ENCODE measurements around the gene P2RX2. TPM values are rescaled to one million over a fixed set of nuclear protein-coding genes. Genes with fewer than 3 reads are reported as not detected.

The P2RX2 gene
- total RNA-seq, 4 donors from 2014 or later, result not detected

DNA sequence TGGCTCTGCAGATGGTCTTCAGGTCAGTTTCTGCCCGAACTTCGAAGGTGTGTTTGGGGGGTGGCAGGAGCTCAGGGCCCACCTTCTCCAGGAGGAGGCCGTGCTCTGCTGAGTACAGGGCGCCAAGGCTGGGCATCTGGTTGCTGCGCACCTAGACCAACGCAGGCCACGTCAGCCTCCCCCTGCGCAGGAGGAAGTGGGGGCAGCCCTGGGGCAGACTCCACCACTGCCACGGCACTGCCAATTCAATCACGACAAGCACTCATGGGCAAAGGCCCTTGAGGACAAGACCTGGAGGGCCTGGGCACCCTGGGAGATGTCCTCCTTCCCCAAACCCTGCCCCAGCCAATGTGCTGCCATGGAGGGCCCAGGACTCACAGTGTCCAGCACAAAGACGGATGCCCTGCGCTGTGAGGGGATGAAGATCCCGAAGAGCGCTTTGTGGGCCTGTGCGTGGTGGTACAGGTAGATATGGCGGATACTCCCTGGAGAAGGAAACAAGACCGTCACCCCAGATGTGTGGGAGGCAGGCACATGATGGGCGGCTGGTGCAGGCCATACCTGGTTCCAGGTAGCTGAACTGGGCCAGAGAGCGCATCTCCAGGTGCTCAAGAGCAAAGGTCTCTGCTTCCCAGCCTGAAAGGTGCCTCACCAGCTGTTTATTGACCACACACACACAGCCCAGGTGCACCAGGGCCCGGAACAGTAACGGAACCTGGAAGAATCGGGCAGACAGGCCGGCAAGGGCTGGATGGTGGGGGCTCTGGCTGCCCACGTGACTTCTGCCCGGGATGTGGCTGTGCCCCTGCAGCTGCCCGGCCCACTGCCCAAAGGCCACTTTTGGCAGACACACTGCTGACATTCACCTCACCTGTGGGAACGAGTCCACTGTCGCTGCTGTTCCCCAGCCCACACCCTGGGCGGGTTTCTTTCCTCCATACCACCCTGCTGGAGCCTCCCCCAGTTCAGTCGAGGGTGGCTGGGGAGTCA is 24.6 kb downstream of the P2RX2 start:
- 94 to 95% methylated on average over 21 to 27 of the region's 30 CpGs for WGBS, 2 donors
- peaks cover 0 to 84% (median 12%) of the 10 kb centered on the region in 3 donors for H3K36me3 ChIP-seq
- no peak overlapping the region for H3K27ac ChIP-seq
- no peaks in the 10 kb centered on the region for H3K9me3 ChIP-seq
- no peak overlapping the region for H3K4me3 ChIP-seq
- TF ChIP-seq POLR2A (IDR thresholded peaks at IDR 0.05) (no peak), EP300 (IDR thresholded peaks at IDR 0.05) (no peak)
- TF ChIP-seq, protein P1, sequence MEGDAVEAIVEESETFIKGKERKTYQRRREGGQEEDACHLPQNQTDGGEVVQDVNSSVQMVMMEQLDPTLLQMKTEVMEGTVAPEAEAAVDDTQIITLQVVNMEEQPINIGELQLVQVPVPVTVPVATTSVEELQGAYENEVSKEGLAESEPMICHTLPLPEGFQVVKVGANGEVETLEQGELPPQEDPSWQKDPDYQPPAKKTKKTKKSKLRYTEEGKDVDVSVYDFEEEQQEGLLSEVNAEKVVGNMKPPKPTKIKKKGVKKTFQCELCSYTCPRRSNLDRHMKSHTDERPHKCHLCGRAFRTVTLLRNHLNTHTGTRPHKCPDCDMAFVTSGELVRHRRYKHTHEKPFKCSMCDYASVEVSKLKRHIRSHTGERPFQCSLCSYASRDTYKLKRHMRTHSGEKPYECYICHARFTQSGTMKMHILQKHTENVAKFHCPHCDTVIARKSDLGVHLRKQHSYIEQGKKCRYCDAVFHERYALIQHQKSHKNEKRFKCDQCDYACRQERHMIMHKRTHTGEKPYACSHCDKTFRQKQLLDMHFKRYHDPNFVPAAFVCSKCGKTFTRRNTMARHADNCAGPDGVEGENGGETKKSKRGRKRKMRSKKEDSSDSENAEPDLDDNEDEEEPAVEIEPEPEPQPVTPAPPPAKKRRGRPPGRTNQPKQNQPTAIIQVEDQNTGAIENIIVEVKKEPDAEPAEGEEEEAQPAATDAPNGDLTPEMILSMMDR (IDR thresholded peaks at IDR 0.05), result no peak
- no peak for DNase-seq (ENCODE audit: low spot score in 2 of 2)
- no peaks in the 10 kb centered on the region for H3K27me3 ChIP-seq
- H3K4me1 ChIP-seq, result peaks cover 0 to 8% (median 0%) of the 10 kb centered on the region in 4 donors

DNA sequence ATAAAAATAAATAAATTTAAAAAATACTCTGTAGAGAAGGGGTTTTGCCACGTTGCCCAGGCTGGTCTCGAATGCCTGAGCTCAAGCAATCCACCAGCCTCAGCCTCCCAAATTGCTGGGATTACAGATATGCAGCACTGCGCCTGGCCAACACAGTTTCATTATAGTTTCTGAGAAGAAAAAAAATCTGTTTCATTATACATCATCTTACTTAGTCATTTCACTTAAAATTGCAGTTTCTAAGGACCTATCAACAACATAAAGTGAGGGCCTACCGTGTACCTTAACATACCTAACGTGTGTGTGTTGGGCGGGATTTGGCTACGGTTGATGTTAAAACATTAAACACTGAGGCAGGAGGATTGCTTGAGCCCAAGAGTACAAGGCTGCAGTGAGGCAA is 28.3 kb downstream of the P2RX2 start:
- H3K4me3 ChIP-seq, result no peak overlapping the region
- no peak for DNase-seq (ENCODE audit: low spot score in 2 of 2)
- no peak for TF ChIP-seq EP300 (IDR thresholded peaks at IDR 0.05)
- TF ChIP-seq, protein P1 (IDR thresholded peaks at IDR 0.05), result no peak
- no peak for TF ChIP-seq POLR2A (IDR thresholded peaks at IDR 0.05)
- H3K36me3 ChIP-seq, result peaks cover 0 to 83% (median 8%) of the 10 kb centered on the region in 3 donors
- 91 to 94% methylated on average over 7 of the region's 7 CpGs for WGBS, 2 donors
- no peaks in the 10 kb centered on the region for H3K9me3 ChIP-seq
- H3K27ac ChIP-seq, result no peak overlapping the region
- H3K27me3 ChIP-seq, result no peaks in the 10 kb centered on the region
- no peaks in the 10 kb centered on the region for H3K4me1 ChIP-seq

DNA sequence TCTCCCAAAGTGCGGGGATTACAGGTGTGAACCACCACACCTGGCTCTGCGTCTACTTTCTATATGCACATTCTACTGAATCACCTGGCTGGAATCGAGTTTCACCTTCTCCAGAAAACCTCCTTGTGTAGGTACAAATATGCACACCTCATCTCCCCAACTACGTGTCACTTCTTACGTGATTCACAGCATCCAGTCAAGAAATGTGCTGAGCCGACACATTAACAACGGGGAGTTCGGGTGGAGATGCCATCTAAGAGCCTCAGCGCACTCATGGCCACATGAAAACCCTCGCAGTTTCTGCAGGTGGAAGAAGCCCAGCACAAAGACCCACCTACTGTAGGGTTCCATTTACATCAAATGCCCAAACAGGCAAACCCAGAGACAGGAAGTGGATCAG is 29.3 kb downstream of the P2RX2 start:
- no peak for DNase-seq (ENCODE audit: low spot score in 2 of 2)
- H3K36me3 ChIP-seq, result peaks cover 0 to 83% (median 8%) of the 10 kb centered on the region in 3 donors
- 95 to 96% methylated on average over 10 of the region's 10 CpGs for WGBS, 2 donors

DNA sequence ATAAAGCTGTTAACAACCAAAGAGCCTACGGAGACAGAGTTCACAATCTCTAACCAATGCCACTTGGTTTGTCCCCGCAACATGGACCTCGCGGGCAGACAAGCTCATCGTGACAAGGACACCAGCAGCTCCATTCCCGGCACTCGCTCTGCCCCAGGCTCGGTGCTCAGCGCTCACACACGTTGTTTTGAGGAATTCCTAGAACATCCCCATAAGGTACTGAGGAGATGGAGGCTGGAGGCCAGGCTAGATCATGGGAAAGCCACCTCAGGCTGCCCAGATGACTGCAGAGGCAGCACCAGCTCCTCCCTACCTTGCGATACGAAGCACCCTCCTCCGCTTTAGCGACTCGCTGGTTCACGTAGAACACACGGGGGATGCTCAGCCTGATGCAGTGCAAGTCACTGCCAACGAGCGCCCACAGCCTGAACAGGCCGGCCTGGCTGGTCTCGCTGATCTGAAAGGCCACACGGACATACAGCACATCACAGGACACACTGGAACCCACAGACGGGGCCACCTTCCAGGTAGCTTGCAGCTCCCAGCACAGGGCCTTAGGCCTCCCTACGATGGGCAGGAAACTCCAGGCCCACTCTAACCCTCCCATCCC is 30.1 kb downstream of the P2RX2 start:
- Histone ChIP-seq H3K36me3 (peaks cover 0 to 83% (median 8%) of the 10 kb centered on the region in 3 donors), H3K9me3 (no peaks in the 10 kb centered on the region), H3K27ac (no peak overlapping the region), H3K4me3 (no peak overlapping the region), H3K27me3 (no peaks in the 10 kb centered on the region), H3K4me1 (no peaks in the 10 kb centered on the region)
- TF ChIP-seq POLR2A (IDR thresholded peaks at IDR 0.05) (no peak), EP300 (IDR thresholded peaks at IDR 0.05) (no peak)
- TF ChIP-seq, protein P1 (IDR thresholded peaks at IDR 0.05), result no peak
- WGBS, 2 donors, result 94 to 95% methylated on average over 24 of the region's 24 CpGs
- DNase-seq (ENCODE audit: low spot score in 2 of 2), result no peak

More for the DNA sequence above, 29.3 kb downstream of the P2RX2 start:
- no peak overlapping the region for H3K4me3 ChIP-seq
- H3K27ac ChIP-seq, result no peak overlapping the region
- H3K27me3 ChIP-seq, result no peaks in the 10 kb centered on the region
- no peaks in the 10 kb centered on the region for H3K4me1 ChIP-seq
- no peaks in the 10 kb centered on the region for H3K9me3 ChIP-seq
- TF ChIP-seq, protein P1 (IDR thresholded peaks at IDR 0.05), result no peak
- TF ChIP-seq POLR2A (IDR thresholded peaks at IDR 0.05), result no peak
- no peak for TF ChIP-seq EP300 (IDR thresholded peaks at IDR 0.05)
